GM18951 (cell line): ENCODE results near the gene PWWP2B.
"Not testable (repeated sequence)": the region's sequence is repeated elsewhere in the genome, so short reads cannot be mapped to it uniquely, and the experiment has no call there.

Source experiments
- POLR2A ChIP-seq: IDR thresholded peaks from 4 replicates; pipeline ENCODE4 v1.6.1; 2011; ENCODE audit warnings: mild to moderate bottlenecking; ENCODE audit not compliant: insufficient read length, insufficient read depth; ENCODE audit errors: extremely low read depth
- in situ Hi-C: fragments of 300-500 bp; cut with MboI; formaldehyde crosslinking; loops from one replicate; pipeline ENCODE4 v1.12.0; 2022; ENCODE audit warnings: low sequenced_read_pairs, mixed read lengths, inconsistent platforms; ENCODE audit not compliant: unreplicated experiment

Gene PWWP2B

DNA sequence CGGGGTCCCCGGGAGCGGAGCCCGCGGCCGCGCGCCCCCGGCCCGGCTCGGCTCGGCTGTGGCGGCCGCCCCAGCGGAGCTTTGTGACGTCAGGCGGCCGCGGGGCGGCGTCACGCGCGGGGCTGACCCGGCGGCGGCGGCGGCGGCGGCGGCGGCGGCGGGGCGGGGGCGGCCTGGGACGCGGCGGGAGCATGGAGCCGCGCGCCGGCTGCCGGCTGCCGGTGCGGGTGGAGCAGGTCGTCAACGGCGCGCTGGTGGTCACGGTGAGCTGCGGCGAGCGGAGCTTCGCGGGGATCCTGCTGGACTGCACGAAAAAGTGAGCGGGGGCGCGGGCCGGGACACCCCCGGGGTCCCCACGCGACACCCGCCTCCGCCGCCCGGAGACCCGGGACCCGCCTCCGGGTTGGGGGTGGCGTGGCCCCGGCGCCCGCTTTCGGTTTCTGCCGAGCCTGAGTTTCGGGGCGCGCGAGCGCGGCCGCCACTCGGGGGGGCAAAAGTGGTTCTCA is at the start of gene PWWP2B:
TSS of gene PWWP2B (plus strand) at position 165 of the 506 bp plus-strand sequence. CDS start at position 192, 27 bp downstream.
- in situ Hi-C loops, result loop anchor here (10.0 kb wide), 1 partner anchor 58 kb away; no protein-coding TSS in a partner anchor
- no peak for TF ChIP-seq POLR2A

DNA sequence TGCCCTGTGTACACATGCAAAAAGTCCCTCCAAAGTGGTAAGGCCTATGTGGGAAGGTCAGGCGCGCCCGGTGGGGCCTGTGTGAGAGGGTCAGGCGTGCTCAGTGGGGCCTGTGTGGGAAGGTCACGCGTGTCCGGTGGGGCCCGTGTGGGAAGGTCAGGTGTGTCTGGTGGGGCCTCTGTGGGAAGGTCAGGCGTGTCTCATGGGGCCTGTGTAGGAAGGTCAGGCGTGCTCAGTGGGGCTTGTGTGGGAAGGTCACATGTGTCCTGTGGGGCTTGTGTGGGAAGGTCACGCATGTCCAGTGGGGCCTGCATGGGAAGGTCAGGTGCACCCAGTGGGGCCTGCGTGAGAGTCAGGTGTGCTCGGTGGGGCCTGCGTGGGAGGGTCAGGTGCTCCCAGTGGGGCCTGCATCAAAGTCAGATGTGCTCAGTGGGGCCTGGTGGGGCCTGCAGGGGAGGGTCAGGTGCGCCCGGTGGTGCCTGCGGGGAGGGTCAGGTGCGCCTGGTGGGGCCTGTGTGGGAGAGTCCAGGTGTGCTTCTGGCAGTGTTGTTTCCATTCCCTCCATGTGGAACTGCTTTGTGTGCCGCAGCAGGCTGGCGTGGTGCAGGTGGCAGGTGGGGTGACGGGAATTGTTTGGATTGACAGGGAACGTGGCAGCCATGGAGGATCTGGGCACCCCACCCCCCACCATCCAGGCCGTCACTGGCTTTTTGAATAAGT is 49.6 kb upstream of the PWWP2B start:
- in situ Hi-C loops, result no loop called here
- no peak for TF ChIP-seq POLR2A

- in situ Hi-C loops, result no loop called here
- no peak for TF ChIP-seq POLR2A
These were observed 49.1 kb upstream of the PWWP2B start for GRCh38 chr10:132347931-132348267.

GRCh38 chr10:132349766-132350165 is 47.2 kb upstream of the PWWP2B start:
- in situ Hi-C loops, result no loop called here
- no peak for TF ChIP-seq POLR2A

DNA sequence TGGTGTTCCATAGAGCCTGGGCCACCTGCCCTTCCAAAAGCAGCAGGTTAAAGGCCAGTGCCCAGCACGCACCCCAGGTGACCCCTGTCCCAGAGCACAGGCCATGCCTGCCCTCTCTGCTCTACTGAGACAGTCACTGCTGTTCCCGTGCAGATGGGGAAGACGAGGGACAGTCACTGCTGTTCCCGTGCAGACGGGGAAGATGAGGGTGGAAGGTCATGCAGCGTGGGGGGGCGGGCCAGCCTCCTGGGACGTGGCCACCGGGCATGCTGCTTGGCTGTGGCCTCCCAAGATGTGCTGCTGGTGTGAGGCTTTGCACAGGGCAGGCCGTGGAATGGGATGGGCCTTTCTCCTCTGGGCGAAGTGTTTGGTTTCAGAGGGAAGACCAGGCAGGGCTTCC is 46.6 kb upstream of the PWWP2B start:
- in situ Hi-C loops, result no loop called here
- TF ChIP-seq POLR2A, result no peak

- no peak for TF ChIP-seq POLR2A
- in situ Hi-C loops, result no loop called here
These were observed 46.1 kb upstream of the PWWP2B start for GRCh38 chr10:132350946-132351345.

DNA sequence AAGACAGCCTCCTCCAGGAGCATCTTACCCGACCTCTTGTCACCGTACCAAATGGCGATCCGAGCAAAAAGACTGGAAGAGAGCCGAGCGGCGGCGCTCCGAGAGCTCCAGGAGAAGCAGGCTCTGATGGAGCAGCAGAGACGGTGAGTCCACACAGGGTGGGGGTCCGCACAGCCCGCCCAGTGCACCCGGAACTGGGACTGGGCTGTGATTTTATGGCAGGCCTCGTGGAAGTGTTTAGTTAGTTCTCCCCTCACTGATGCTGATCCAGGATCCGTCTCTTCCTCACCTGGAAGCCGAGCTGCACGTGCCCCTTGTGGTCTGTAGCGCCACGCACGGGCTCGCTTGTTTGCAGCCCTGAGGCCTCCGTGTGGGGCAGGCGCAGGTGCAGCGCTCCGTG is 45.4 kb upstream of the PWWP2B start:
- in situ Hi-C loops, result no loop called here

DNA sequence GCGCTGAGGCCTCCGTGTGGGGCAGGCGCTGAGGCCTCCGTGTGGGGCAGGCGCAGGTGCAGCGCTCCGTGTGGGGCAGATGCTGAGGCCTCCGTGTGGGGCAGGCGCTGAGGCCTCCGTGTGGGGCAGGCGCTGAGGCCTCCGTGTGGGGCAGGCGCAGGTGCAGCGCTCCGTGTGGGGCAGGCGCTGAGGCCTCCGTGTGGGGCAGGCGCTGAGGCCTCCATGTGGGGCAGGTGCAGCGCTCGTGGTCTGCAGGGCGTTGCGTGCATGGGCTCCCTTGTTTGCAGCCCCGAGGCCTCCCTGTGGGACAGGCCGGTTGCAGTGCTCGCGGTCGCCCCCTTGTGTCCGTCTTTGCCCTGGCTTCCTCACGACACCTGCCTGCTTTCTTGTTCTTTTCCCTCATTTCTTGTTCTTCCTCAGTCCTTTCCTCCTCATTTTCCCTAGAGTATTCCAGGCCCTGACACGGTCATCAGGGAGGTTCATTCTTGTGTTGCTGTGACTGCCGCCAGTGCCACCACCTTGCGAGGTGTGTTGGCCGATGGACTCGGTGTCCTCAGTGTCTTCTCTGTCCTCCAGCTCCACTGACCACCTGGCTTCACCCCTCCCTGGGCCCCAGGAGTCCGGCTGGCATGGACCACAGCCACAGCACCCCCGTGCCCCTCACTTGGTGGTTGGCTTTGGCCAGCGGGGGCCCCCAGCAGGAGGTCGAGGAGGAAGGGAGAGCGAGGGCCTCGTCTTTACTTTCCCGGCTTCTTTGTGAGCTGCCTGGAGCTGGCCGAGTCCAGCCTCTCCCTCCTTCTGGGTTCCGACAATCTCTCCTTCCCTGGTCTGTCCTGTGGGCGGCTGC is 44.3 kb upstream of the PWWP2B start:
- in situ Hi-C loops, result not testable (repeated sequence)

More for the DNA sequence above, 45.4 kb upstream of the PWWP2B start:
- TF ChIP-seq POLR2A, result no peak

GRCh38 chr10:132353456-132354355 is 43.3 kb upstream of the PWWP2B start:
- in situ Hi-C loops, result no loop called here
- TF ChIP-seq POLR2A, result no peak

GRCh38 chr10:132354356-132355094 is 42.5 kb upstream of the PWWP2B start:
- in situ Hi-C loops, result no loop called here
- TF ChIP-seq POLR2A, result no peak

- in situ Hi-C loops, result no loop called here
- TF ChIP-seq POLR2A, result no peak
These were observed 41.7 kb upstream of the PWWP2B start for GRCh38 chr10:132355297-132355696.

GRCh38 chr10:132355754-132356153 is 41.2 kb upstream of the PWWP2B start:
- in situ Hi-C loops, result no loop called here
- no peak for TF ChIP-seq POLR2A
